Neural cell (in vitro differentiated cells): ENCODE results near the gene RBM43. TPM values are rescaled to one million over a fixed set of nuclear protein-coding genes. Genes with fewer than 3 reads are reported as not detected.

ENCODE experiments used
- H2AFZ ChIP-seq: fragments of 200-600, 300-800 bp; sonication (generic), shearing (Covaris generic); 2 replicates; pipeline ENCODE4 v1.6.0; 2014; ENCODE audit warnings: low read depth, mild to moderate bottlenecking, antibody characterized with exemption, low read length, moderate library complexity
- H3F3A ChIP-seq: fragments of 200-600 bp; shearing (Covaris generic); 2 replicates; pipeline ENCODE4 v1.6.1; 2016; ENCODE audit warnings: mild to moderate bottlenecking, moderate library complexity, mixed read lengths, antibody characterized with exemption, low read length; ENCODE audit not compliant: insufficient read depth, poor library complexity, severe bottlenecking
- H3K27ac ChIP-seq: fragments of 200-600, 300-800 bp; sonication (generic), shearing (Covaris generic); 2 replicates; pipeline ENCODE4 v1.5.1; 2014; ENCODE audit warnings: mild to moderate bottlenecking, low read length, moderate library complexity
- H3K27me3 ChIP-seq: fragments of 300-800, 200-600 bp; sonication (generic), shearing (Covaris generic); 2 replicates; pipeline ENCODE4 v1.6.0; 2014; ENCODE audit warnings: mild to moderate bottlenecking, low read depth, low read length, moderate library complexity; ENCODE audit not compliant: insufficient read depth
- H3K36me3 ChIP-seq: fragments of 300-800, 200-600 bp; sonication (generic), shearing (Covaris generic); 2 replicates; pipeline ENCODE4 v1.5.1; 2014; ENCODE audit warnings: mild to moderate bottlenecking, antibody characterized with exemption, low read length, moderate library complexity; ENCODE audit not compliant: insufficient read depth
- H3K4me2 ChIP-seq: fragments of 300-800, 200-600 bp; sonication (generic), shearing (Covaris generic); 2 replicates; pipeline ENCODE4 v1.6.0; 2014; ENCODE audit warnings: mild to moderate bottlenecking, low read length
- H3K4me3 ChIP-seq: fragments of 300-800, 200-600 bp; sonication (generic), shearing (Covaris generic); 2 replicates; pipeline ENCODE4 v1.5.1; 2014; ENCODE audit warnings: mild to moderate bottlenecking, low read length, moderate library complexity
- H3K79me2 ChIP-seq: fragments of 200-600 bp; shearing (Covaris generic); replicated peaks from 2 replicates; pipeline ENCODE4 v1.6.0; 2014; ENCODE audit warnings: mild to moderate bottlenecking, low read length, moderate library complexity; ENCODE audit not compliant: insufficient read depth
- H3K9ac ChIP-seq: fragments of 300-800, 200-600 bp; sonication (generic), shearing (Covaris generic); 2 replicates; pipeline ENCODE4 v1.6.1; 2016; ENCODE audit warnings: mild to moderate bottlenecking, low read length, mixed read lengths
- H3K9me2 ChIP-seq: fragments of 200-600 bp; shearing (Covaris generic); 2 replicates; pipeline ENCODE4 v1.6.1; 2016; ENCODE audit warnings: mild to moderate bottlenecking, low read length, mixed read lengths; ENCODE audit not compliant: insufficient read depth
- H3K9me3 ChIP-seq: fragments of 200-600, 300-800 bp; sonication (generic), shearing (Covaris generic); 2 replicates; pipeline ENCODE4 v1.6.1; 2016; ENCODE audit warnings: mild to moderate bottlenecking, mixed run types, low read length, moderate library complexity, mixed read lengths
- H4K20me1 ChIP-seq: fragments of 200-600 bp; shearing (Covaris generic); 2 replicates; pipeline ENCODE4 v1.6.1; 2016; ENCODE audit warnings: mild to moderate bottlenecking, mixed run types; ENCODE audit not compliant: insufficient read depth
- EP300 ChIP-seq: fragments of 450-650 bp; conservative IDR thresholded peaks from 2 replicates; pipeline ENCODE4 v1.6.1; 2014; ENCODE audit warnings: antibody characterized with exemption, mild to moderate bottlenecking, moderate library complexity; ENCODE audit not compliant: poor library complexity, severe bottlenecking
- EZH2 ChIP-seq: fragments of 200-600, 300-800 bp; shearing (Covaris generic), sonication (generic); IDR thresholded peaks from 2 replicates; pipeline ENCODE4 v1.6.1; 2014; ENCODE audit warnings: antibody characterized with exemption, low read length, borderline replicate concordance, mild to moderate bottlenecking; ENCODE audit not compliant: insufficient read depth, poor library complexity, severe bottlenecking
- MXI1 ChIP-seq: fragments of 450-650 bp; conservative IDR thresholded peaks from 2 replicates; pipeline ENCODE4 v1.6.1; 2014; ENCODE audit warnings: antibody characterized with exemption, mild to moderate bottlenecking; ENCODE audit not compliant: poor library complexity, severe bottlenecking
- POLR2AphosphoS5 ChIP-seq: IDR thresholded peaks from 2 replicates; pipeline ENCODE4 v1.6.1; 2012
- RAD21 ChIP-seq: fragments of 450-650 bp; conservative IDR thresholded peaks from 2 replicates; pipeline ENCODE4 v1.6.1; 2014; ENCODE audit warnings: antibody characterized with exemption, mild to moderate bottlenecking, moderate library complexity
- SMC3 ChIP-seq: fragments of 450-650 bp; conservative IDR thresholded peaks from 2 replicates; pipeline ENCODE4 v1.6.1; 2014; ENCODE audit warnings: antibody characterized with exemption, mild to moderate bottlenecking, moderate library complexity; ENCODE audit not compliant: poor library complexity
- TAF1 ChIP-seq: IDR thresholded peaks from 2 replicates; pipeline ENCODE4 v1.6.1; 2012; ENCODE audit warnings: low read depth
- polyA plus RNA-seq: library from polyadenylated mRNA; depleted of rRNA; stranded (reverse); fragments of >200 nt; gene quantifications from 2 replicates; pipeline ENCODE4 v1.2.3, GENCODE V29; 2014
- TF ChIP-seq, protein P1 (sequence below): IDR thresholded peaks from 2 replicates; pipeline ENCODE4 v1.6.1; 2012; ENCODE audit warnings: borderline replicate concordance
- TF ChIP-seq, protein P2 (sequence below): fragments of 450-650 bp; IDR thresholded peaks from 2 replicates; pipeline ENCODE4 v1.5.1; 2014; ENCODE audit warnings: antibody characterized with exemption, mild to moderate bottlenecking, moderate library complexity; ENCODE audit not compliant: poor library complexity, severe bottlenecking

Gene RBM43
- polyA plus RNA-seq, 1 donor from 2014 or later, result not detected

DNA sequence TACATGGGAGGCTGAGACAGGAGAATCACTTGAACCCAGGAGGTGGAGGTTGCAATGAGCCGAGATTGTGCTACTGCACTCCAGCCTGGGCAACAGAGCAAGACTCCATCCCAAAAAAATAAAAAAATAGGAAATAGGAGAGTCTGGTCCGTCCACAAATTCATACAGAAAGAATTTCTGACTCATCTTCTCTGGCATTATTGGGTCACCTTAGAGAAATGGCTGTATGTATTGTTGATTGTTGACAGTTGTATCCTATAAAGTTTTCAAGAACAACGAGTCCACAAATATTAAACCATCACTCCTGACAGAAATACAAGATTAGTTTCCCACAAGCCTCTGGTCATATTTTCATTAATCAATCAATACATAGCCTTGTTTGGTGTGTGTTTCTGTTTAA, 20.4 kb downstream of the RBM43 start:
- H3K79me2 ChIP-seq, result no peaks in the 10 kb centered on the region
- TF ChIP-seq, protein P1, sequence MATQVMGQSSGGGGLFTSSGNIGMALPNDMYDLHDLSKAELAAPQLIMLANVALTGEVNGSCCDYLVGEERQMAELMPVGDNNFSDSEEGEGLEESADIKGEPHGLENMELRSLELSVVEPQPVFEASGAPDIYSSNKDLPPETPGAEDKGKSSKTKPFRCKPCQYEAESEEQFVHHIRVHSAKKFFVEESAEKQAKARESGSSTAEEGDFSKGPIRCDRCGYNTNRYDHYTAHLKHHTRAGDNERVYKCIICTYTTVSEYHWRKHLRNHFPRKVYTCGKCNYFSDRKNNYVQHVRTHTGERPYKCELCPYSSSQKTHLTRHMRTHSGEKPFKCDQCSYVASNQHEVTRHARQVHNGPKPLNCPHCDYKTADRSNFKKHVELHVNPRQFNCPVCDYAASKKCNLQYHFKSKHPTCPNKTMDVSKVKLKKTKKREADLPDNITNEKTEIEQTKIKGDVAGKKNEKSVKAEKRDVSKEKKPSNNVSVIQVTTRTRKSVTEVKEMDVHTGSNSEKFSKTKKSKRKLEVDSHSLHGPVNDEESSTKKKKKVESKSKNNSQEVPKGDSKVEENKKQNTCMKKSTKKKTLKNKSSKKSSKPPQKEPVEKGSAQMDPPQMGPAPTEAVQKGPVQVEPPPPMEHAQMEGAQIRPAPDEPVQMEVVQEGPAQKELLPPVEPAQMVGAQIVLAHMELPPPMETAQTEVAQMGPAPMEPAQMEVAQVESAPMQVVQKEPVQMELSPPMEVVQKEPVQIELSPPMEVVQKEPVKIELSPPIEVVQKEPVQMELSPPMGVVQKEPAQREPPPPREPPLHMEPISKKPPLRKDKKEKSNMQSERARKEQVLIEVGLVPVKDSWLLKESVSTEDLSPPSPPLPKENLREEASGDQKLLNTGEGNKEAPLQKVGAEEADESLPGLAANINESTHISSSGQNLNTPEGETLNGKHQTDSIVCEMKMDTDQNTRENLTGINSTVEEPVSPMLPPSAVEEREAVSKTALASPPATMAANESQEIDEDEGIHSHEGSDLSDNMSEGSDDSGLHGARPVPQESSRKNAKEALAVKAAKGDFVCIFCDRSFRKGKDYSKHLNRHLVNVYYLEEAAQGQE, result no peak
- TF ChIP-seq, protein P2, sequence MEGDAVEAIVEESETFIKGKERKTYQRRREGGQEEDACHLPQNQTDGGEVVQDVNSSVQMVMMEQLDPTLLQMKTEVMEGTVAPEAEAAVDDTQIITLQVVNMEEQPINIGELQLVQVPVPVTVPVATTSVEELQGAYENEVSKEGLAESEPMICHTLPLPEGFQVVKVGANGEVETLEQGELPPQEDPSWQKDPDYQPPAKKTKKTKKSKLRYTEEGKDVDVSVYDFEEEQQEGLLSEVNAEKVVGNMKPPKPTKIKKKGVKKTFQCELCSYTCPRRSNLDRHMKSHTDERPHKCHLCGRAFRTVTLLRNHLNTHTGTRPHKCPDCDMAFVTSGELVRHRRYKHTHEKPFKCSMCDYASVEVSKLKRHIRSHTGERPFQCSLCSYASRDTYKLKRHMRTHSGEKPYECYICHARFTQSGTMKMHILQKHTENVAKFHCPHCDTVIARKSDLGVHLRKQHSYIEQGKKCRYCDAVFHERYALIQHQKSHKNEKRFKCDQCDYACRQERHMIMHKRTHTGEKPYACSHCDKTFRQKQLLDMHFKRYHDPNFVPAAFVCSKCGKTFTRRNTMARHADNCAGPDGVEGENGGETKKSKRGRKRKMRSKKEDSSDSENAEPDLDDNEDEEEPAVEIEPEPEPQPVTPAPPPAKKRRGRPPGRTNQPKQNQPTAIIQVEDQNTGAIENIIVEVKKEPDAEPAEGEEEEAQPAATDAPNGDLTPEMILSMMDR, result no peak
- TF ChIP-seq SMC3 (no peak), EP300 (no peak), EZH2 (no peak), POLR2AphosphoS5 (no peak), RAD21 (no peak), MXI1 (no peak), TAF1 (no peak)
- H3K4me3 ChIP-seq, result no peak overlapping the region
- H3K27me3 ChIP-seq, result no peaks in the 10 kb centered on the region
- no peaks in the 10 kb centered on the region for H3F3A ChIP-seq
- no peak overlapping the region for H3K27ac ChIP-seq
- H3K9ac ChIP-seq, result no peak overlapping the region
- H2AFZ ChIP-seq, result no peak overlapping the region
- H3K4me2 ChIP-seq, result no peak overlapping the region
- no peaks in the 10 kb centered on the region for H4K20me1 ChIP-seq
- no peaks in the 10 kb centered on the region for H3K9me3 ChIP-seq
- H3K36me3 ChIP-seq, result no peaks in the 10 kb centered on the region
- no peaks in the 10 kb centered on the region for H3K9me2 ChIP-seq

DNA sequence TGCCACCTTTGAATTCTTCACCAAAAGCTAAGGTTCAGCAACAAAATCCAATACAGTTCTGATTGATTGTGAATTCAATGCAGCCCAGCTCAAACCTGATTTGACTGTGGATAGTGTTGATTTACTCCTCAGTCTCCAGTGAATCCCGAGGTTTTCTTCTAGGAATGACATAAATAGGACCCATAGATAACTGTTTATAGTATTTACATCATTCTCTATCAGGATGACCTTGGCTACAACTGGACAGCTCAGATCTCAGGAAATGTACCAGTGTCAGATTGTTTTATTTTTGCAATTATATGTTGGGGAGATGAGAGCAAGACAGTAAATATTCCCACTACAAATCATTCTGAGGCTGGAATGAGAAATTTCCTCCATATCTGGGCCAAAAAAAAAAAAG, 21.2 kb downstream of the RBM43 start:
- no peaks in the 10 kb centered on the region for H3F3A ChIP-seq
- no peaks in the 10 kb centered on the region for H3K9me3 ChIP-seq
- H3K4me2 ChIP-seq, result no peak overlapping the region
- no peaks in the 10 kb centered on the region for H3K79me2 ChIP-seq
- H2AFZ ChIP-seq, result no peak overlapping the region
- H4K20me1 ChIP-seq, result no peaks in the 10 kb centered on the region
- H3K4me3 ChIP-seq, result no peak overlapping the region
- no peak for TF ChIP-seq TAF1
- no peak for TF ChIP-seq RAD21
- no peaks in the 10 kb centered on the region for H3K9me2 ChIP-seq
- H3K9ac ChIP-seq, result no peak overlapping the region
- no peak overlapping the region for H3K27ac ChIP-seq
- H3K36me3 ChIP-seq, result no peaks in the 10 kb centered on the region
- no peaks in the 10 kb centered on the region for H3K27me3 ChIP-seq

DNA sequence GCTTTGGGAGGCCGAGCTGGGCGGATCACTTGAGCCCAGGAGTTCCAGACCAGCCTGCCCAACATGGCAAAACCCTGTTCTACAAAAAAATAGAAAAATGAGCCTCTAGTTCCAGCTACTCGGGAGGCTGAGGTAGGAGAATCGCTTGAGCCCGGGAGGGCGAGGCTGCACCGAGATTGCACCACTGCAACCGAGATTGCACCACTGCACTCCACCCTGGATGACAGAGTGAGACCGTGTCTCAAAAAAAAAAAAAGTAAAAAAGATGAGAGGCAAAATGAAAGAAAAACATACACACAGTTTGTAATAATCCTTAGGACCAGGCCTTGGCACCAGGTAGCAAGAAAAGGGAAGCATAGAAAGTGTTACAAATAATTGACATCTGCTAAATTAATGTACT, 22.0 kb downstream of the RBM43 start:
- Histone ChIP-seq H3K4me2 (no peak overlapping the region), H3K9ac (no peak overlapping the region), H3K4me3 (no peak overlapping the region), H3K27ac (no peak overlapping the region), H3F3A (no peaks in the 10 kb centered on the region), H3K9me2 (no peaks in the 10 kb centered on the region), H3K27me3 (no peaks in the 10 kb centered on the region), H2AFZ (no peak overlapping the region), H3K36me3 (no peaks in the 10 kb centered on the region), H4K20me1 (no peaks in the 10 kb centered on the region), H3K9me3 (no peaks in the 10 kb centered on the region), H3K79me2 (no peaks in the 10 kb centered on the region)
- TF ChIP-seq EP300 (no peak), MXI1 (no peak), RAD21 (no peak), POLR2AphosphoS5 (no peak), EZH2 (no peak), TAF1 (no peak)
- TF ChIP-seq, protein P1, result no peak
